Measurements from ENCODE around the gene MSH5. TPM values are rescaled to one million over a fixed set of nuclear protein-coding genes. Genes with fewer than 3 reads are reported as not detected.

MSH5 gene
- total and polyA plus RNA-seq, 2 experiments from 2014 or later, result 12.1 to 23.9 TPM

- H3K27me3 ChIP-seq (ENCODE audit: insufficient read depth), result no peaks in the 10 kb centered on the region
- Mint-ChIP-seq H3K36me3 (ENCODE audit: low read depth) (no peaks in the 10 kb centered on the region; the same call in 2 of the 3 replicates), H3K4me3 (no peak overlapping the region; the same call in 2 of the 3 replicates), H3K9me3 (no peaks in the 10 kb centered on the region), H3K4me1 (peaks cover 43% of the 10 kb centered on the region), H3K27ac (peak overlapping the region; percentile 69), H3K27me3 (ENCODE audit: insufficient read depth, low read depth, poor library complexity) (peaks cover 14% of the 10 kb centered on the region)
- H3K4me2 ChIP-seq, result peak overlapping the region; percentile 71
- H3K4me3 ChIP-seq, result peak overlapping the region; percentile 14; the same call in 1 of the 2 replicates
- ATAC-seq, result peak; percentile 43
- H3F3A ChIP-seq (replicated peaks; ENCODE audit: low read depth), result no peaks in the 10 kb centered on the region
- TF ChIP-seq CTCF (conservative IDR thresholded peaks at IDR 0.05; ENCODE audit: low read depth in 2 of 2), result no peak
- no peak for TF ChIP-seq ZNF462 (CRISPR knock-in tag; IDR thresholded peaks at IDR 0.05)
- no peak for TF ChIP-seq EZH2phosphoT487 (IDR thresholded peaks at IDR 0.05; ENCODE audit: unreplicated experiment)
- TF ChIP-seq POLR2AphosphoS5 (IDR thresholded peaks at IDR 0.05; ENCODE audit: low read depth), result no peak
- no peak for TF ChIP-seq STAT1 (IDR thresholded peaks at IDR 0.05; ENCODE audit: unreplicated experiment)
- no peak for TF ChIP-seq ETS1 (IDR thresholded peaks at IDR 0.05)
- no peak for TF ChIP-seq REST (IDR thresholded peaks at IDR 0.05; ENCODE audit: unreplicated experiment)
- no peak for TF ChIP-seq EZH2 (IDR thresholded peaks at IDR 0.05; ENCODE audit: low read depth, unreplicated experiment)
- TF ChIP-seq JUNB (IDR thresholded peaks at IDR 0.05; ENCODE audit: unreplicated experiment), result no peak
- TF ChIP-seq ZNF114 (CRISPR knock-in tag; IDR thresholded peaks at IDR 0.05), result no peak
- H3K27ac ChIP-seq (ENCODE audit: low read depth), result no peak overlapping the region; the same call in 1 of the 2 replicates
- H3K9me2 ChIP-seq (ENCODE audit: insufficient read depth), result no peaks in the 10 kb centered on the region
- no peaks in the 10 kb centered on the region for H3K79me2 ChIP-seq (replicated peaks; ENCODE audit: insufficient read depth)
- H4K20me1 ChIP-seq (replicated peaks; ENCODE audit: insufficient read depth), result no peaks in the 10 kb centered on the region
- H3K4me1 ChIP-seq (ENCODE audit: insufficient read depth), result peaks cover 34% of the 10 kb centered on the region
- no peaks in the 10 kb centered on the region for H3K36me3 ChIP-seq (ENCODE audit: insufficient read depth)
- peak overlapping the region; percentile 100 for H2AFZ ChIP-seq
- DNase-seq (ENCODE audit: low spot score), result peak; percentile 55
Observed at GRCh38 chr6:31713991-31714684, 25.7 kb upstream of the MSH5 start.
